ENCODE results near the gene CRYGS. TPM values are rescaled to one million over a fixed set of nuclear protein-coding genes. Genes with fewer than 3 reads are reported as not detected.

Gene CRYGS
- total RNA-seq, 1 experiment from 2014 or later, result 3.2 TPM

DNA sequence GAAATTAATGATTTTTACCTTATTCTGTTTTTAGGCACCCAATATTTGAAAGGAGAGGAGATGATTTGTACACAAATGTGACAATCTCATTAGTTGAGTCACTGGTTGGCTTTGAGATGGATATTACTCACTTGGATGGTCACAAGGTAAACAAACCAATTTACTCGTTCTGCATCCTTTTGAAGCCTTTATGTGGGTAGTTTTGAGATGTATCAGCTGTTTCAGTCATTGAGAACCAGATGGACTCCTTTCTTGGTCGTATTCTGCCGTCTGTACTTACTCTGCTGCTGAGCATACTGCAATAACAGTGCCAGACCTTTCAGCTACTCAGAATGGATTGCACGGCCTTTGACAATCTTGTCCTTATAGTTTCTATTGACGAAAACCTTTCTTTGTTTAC, 39.7 kb upstream of the CRYGS start:
- Mint-ChIP-seq H3K27ac (ENCODE audit: unreplicated experiment) (no peak overlapping the region), H3K27me3 (ENCODE audit: insufficient read depth, unreplicated experiment) (no peaks in the 10 kb centered on the region), H3K4me1 (ENCODE audit: low read depth, unreplicated experiment) (peaks cover 5% of the 10 kb centered on the region), H3K4me3 (ENCODE audit: unreplicated experiment) (no peak overlapping the region), H3K9me3 (ENCODE audit: unreplicated experiment) (no peaks in the 10 kb centered on the region), H3K36me3 (ENCODE audit: insufficient read depth, unreplicated experiment) (peaks cover 67% of the 10 kb centered on the region)
- BruUV-seq (replicated peaks), result no TSS peak
- intact Hi-C loops (cut with micrococcal nuclease; ENCODE audit: unreplicated experiment), result no loop called here
- no peak for DNase-seq
- Histone ChIP-seq H3K4me3 (ENCODE audit: low read depth, low read length) (no peak overlapping the region), H3K27me3 (replicated peaks; ENCODE audit: control insufficient read depth, insufficient read depth, low read length) (no peaks in the 10 kb centered on the region), H3K9me3 (no peaks in the 10 kb centered on the region), H3K36me3 (ENCODE audit: control insufficient read depth, insufficient read depth, low read length) (peaks cover 3% of the 10 kb centered on the region), H3K4me1 (peaks cover 11% of the 10 kb centered on the region)
- TF ChIP-seq, protein P1, sequence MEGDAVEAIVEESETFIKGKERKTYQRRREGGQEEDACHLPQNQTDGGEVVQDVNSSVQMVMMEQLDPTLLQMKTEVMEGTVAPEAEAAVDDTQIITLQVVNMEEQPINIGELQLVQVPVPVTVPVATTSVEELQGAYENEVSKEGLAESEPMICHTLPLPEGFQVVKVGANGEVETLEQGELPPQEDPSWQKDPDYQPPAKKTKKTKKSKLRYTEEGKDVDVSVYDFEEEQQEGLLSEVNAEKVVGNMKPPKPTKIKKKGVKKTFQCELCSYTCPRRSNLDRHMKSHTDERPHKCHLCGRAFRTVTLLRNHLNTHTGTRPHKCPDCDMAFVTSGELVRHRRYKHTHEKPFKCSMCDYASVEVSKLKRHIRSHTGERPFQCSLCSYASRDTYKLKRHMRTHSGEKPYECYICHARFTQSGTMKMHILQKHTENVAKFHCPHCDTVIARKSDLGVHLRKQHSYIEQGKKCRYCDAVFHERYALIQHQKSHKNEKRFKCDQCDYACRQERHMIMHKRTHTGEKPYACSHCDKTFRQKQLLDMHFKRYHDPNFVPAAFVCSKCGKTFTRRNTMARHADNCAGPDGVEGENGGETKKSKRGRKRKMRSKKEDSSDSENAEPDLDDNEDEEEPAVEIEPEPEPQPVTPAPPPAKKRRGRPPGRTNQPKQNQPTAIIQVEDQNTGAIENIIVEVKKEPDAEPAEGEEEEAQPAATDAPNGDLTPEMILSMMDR (IDR thresholded peaks at IDR 0.05; ENCODE audit: insufficient read depth in 1 of 2, low read depth in 1 of 2, low read length in 1 of 2, severe bottlenecking in 1 of 2, unreplicated experiment in 1 of 2), result no peak
- CTCF ChIA-PET, result no interaction called here
- POLR2A ChIA-PET, result interaction anchor here (1.6 kb wide), 1 partner anchor 14 kb away, joined by 5 read pairs; the partner anchor contains the start of gene DNAJB11

DNA sequence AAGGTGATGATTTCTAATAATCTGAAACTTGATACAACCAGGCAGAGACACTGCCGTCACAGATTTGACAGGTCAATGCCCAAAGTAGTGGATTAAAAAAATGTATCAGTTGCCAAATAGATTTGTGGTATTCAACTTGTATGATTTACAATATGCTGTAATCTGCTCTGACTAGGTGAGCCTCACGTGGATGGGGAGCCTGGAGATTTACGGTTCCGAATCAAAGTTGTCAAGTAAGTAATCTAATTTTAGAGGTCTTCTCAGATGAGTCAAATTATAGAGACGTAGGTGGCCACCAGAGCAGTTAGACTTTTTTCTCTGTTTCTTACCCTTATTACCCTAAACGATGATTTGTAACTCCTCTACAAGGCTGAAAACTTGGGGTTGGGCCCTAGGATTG, 38.4 kb upstream of the CRYGS start:
- Mint-ChIP-seq H3K9me3 (ENCODE audit: unreplicated experiment) (no peaks in the 10 kb centered on the region), H3K27ac (ENCODE audit: unreplicated experiment) (no peak overlapping the region), H3K27me3 (ENCODE audit: insufficient read depth, unreplicated experiment) (no peaks in the 10 kb centered on the region), H3K4me3 (ENCODE audit: unreplicated experiment) (no peak overlapping the region), H3K4me1 (ENCODE audit: low read depth, unreplicated experiment) (no peaks in the 10 kb centered on the region), H3K36me3 (ENCODE audit: insufficient read depth, unreplicated experiment) (peaks cover 75% of the 10 kb centered on the region)
- H3K9me3 ChIP-seq, result no peaks in the 10 kb centered on the region
- DNase-seq, result no peak
- TF ChIP-seq, protein P1 (IDR thresholded peaks at IDR 0.05; ENCODE audit: insufficient read depth in 1 of 2, low read depth in 1 of 2, low read length in 1 of 2, severe bottlenecking in 1 of 2, unreplicated experiment in 1 of 2), result no peak
- H3K27me3 ChIP-seq (replicated peaks; ENCODE audit: control insufficient read depth, insufficient read depth, low read length), result no peaks in the 10 kb centered on the region
- ChIA-PET CTCF (no interaction called here), POLR2A (interaction anchor here (0.7 kb wide), 1 partner anchor 17 kb away, joined by 4 read pairs; no protein-coding TSS in a partner anchor)
- no TSS peak for BruUV-seq (replicated peaks)
- intact Hi-C loops (cut with micrococcal nuclease; ENCODE audit: unreplicated experiment), result no loop called here
- peaks cover 3% of the 10 kb centered on the region for H3K36me3 ChIP-seq (ENCODE audit: control insufficient read depth, insufficient read depth, low read length)
- no peak overlapping the region for H3K4me3 ChIP-seq (ENCODE audit: low read depth, low read length)
- no peaks in the 10 kb centered on the region for H3K4me1 ChIP-seq

DNA sequence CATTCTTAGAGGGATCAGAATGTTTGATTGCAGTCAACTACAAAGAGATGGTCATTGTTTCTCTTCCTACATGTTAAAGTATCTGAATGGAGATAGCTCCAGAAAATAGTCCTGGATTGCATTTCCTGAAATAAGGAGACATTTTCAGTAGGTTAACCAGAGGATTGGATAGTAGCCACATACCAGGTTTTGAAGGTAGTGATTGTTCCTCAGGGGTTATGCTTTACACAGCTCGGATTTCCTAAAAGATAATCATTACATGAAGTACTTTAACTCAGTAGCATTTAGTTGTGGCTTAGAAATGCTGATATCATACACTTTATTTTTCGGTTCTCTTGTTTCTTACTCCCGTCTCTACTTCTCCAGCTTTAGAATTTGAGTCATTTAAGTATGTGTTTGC, 36.6 kb upstream of the CRYGS start:
- Histone ChIP-seq H3K4me1 (no peaks in the 10 kb centered on the region), H3K27me3 (replicated peaks; ENCODE audit: control insufficient read depth, insufficient read depth, low read length) (no peaks in the 10 kb centered on the region), H3K36me3 (ENCODE audit: control insufficient read depth, insufficient read depth, low read length) (peaks cover 3% of the 10 kb centered on the region), H3K9me3 (no peaks in the 10 kb centered on the region), H3K4me3 (ENCODE audit: low read depth, low read length) (no peak overlapping the region)
- Mint-ChIP-seq H3K27me3 (ENCODE audit: insufficient read depth, unreplicated experiment) (no peaks in the 10 kb centered on the region), H3K36me3 (ENCODE audit: insufficient read depth, unreplicated experiment) (peaks cover 72% of the 10 kb centered on the region), H3K27ac (ENCODE audit: unreplicated experiment) (no peak overlapping the region), H3K4me3 (ENCODE audit: unreplicated experiment) (no peak overlapping the region), H3K9me3 (ENCODE audit: unreplicated experiment) (no peaks in the 10 kb centered on the region), H3K4me1 (ENCODE audit: low read depth, unreplicated experiment) (no peaks in the 10 kb centered on the region)
- DNase-seq, result no peak
- ChIA-PET POLR2A (no interaction called here), CTCF (no interaction called here)
- BruUV-seq (replicated peaks), result no TSS peak
- intact Hi-C loops (cut with micrococcal nuclease; ENCODE audit: unreplicated experiment), result no loop called here
- TF ChIP-seq, protein P1 (IDR thresholded peaks at IDR 0.05; ENCODE audit: insufficient read depth in 1 of 2, low read depth in 1 of 2, low read length in 1 of 2, severe bottlenecking in 1 of 2, unreplicated experiment in 1 of 2), result no peak
